Measurements from ENCODE around the gene TCEANC.

The TCEANC gene

GRCh38 chrX:13670197-13670596, 17.3 kb downstream of the TCEANC start:
- TF ChIP-seq, protein P1, sequence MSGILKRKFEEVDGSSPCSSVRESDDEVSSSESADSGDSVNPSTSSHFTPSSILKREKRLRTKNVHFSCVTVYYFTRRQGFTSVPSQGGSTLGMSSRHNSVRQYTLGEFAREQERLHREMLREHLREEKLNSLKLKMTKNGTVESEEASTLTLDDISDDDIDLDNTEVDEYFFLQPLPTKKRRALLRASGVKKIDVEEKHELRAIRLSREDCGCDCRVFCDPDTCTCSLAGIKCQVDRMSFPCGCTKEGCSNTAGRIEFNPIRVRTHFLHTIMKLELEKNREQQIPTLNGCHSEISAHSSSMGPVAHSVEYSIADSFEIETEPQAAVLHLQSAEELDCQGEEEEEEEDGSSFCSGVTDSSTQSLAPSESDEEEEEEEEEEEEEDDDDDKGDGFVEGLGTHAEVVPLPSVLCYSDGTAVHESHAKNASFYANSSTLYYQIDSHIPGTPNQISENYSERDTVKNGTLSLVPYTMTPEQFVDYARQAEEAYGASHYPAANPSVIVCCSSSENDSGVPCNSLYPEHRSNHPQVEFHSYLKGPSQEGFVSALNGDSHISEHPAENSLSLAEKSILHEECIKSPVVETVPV (CRISPR knock-in tag; IDR thresholded peaks at IDR 0.05), result no peak
- TF ChIP-seq PPARA (CRISPR knock-in tag; IDR thresholded peaks at IDR 0.05; ENCODE audit: borderline replicate concordance) (no peak), TSHZ2 (CRISPR knock-in tag; IDR thresholded peaks at IDR 0.05) (no peak), GLIS3 (CRISPR knock-in tag; IDR thresholded peaks at IDR 0.05) (no peak), PATZ1 (CRISPR knock-in tag; IDR thresholded peaks at IDR 0.05; ENCODE audit: borderline replicate concordance) (no peak), ZFP3 (CRISPR knock-in tag; IDR thresholded peaks at IDR 0.05) (no peak), RARB (CRISPR knock-in tag; IDR thresholded peaks at IDR 0.05) (no peak), TOX (CRISPR knock-in tag; IDR thresholded peaks at IDR 0.05; ENCODE audit: borderline replicate concordance) (no peak), ZFP30 (CRISPR knock-in tag; IDR thresholded peaks at IDR 0.05) (no peak), ARNTL (CRISPR knock-in tag; IDR thresholded peaks at IDR 0.05; ENCODE audit: borderline replicate concordance, low read depth) (no peak), TCF4 (CRISPR knock-in tag; IDR thresholded peaks at IDR 0.05; ENCODE audit: borderline replicate concordance) (no peak), ZNF8 (CRISPR knock-in tag; IDR thresholded peaks at IDR 0.05) (no peak), CSDC2 (CRISPR knock-in tag; IDR thresholded peaks at IDR 0.05) (no peak), SNAI2 (CRISPR knock-in tag; IDR thresholded peaks at IDR 0.05) (no peak), ISL1 (CRISPR knock-in tag; IDR thresholded peaks at IDR 0.05) (no peak), ESRRG (CRISPR knock-in tag; IDR thresholded peaks at IDR 0.05) (no peak)
- TF ChIP-seq, protein P2, sequence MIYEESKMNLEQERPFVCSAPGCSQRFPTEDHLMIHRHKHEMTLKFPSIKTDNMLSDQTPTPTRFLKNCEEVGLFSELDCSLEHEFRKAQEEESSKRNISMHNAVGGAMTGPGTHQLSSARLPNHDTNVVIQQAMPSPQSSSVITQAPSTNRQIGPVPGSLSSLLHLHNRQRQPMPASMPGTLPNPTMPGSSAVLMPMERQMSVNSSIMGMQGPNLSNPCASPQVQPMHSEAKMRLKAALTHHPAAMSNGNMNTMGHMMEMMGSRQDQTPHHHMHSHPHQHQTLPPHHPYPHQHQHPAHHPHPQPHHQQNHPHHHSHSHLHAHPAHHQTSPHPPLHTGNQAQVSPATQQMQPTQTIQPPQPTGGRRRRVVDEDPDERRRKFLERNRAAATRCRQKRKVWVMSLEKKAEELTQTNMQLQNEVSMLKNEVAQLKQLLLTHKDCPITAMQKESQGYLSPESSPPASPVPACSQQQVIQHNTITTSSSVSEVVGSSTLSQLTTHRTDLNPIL (CRISPR knock-in tag; IDR thresholded peaks at IDR 0.05; ENCODE audit: low read depth), result no peak
- TF ChIP-seq, protein P3, sequence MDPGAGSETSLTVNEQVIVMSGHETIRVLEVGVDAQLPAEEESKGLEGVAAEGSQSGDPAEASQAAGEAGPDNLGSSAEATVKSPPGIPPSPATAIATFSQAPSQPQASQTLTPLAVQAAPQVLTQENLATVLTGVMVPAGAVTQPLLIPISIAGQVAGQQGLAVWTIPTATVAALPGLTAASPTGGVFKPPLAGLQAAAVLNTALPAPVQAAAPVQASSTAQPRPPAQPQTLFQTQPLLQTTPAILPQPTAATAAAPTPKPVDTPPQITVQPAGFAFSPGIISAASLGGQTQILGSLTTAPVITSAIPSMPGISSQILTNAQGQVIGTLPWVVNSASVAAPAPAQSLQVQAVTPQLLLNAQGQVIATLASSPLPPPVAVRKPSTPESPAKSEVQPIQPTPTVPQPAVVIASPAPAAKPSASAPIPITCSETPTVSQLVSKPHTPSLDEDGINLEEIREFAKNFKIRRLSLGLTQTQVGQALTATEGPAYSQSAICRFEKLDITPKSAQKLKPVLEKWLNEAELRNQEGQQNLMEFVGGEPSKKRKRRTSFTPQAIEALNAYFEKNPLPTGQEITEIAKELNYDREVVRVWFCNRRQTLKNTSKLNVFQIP (CRISPR knock-in tag; IDR thresholded peaks at IDR 0.05; ENCODE audit: borderline replicate concordance, low read depth), result no peak
- no peak for ATAC-seq

DNA sequence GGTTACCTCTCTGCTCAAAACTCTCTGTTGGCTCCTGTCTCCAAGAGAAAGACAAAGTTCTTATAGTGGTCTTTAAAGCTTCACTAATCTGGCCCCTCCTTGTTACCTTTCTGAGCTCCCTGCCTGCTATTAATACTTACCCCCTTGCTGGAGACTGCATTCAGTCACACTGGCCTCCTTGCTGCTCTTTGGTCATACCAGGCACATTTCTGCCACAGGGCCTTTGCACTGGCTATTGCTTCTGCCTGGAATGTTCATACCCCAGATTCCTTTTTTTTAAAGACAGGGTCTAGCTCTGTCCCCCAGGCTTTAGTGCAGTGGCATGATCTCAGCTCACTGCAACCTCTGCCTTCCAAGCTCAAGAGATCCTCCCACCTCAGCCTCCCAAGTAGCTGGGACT, 20.1 kb downstream of the TCEANC start:
- no peak for ATAC-seq
- TF ChIP-seq, protein P1 (CRISPR knock-in tag; IDR thresholded peaks at IDR 0.05), result no peak
- TF ChIP-seq TOX (CRISPR knock-in tag; IDR thresholded peaks at IDR 0.05; ENCODE audit: borderline replicate concordance), result no peak
- TF ChIP-seq ZNF8 (CRISPR knock-in tag; IDR thresholded peaks at IDR 0.05), result no peak

DNA sequence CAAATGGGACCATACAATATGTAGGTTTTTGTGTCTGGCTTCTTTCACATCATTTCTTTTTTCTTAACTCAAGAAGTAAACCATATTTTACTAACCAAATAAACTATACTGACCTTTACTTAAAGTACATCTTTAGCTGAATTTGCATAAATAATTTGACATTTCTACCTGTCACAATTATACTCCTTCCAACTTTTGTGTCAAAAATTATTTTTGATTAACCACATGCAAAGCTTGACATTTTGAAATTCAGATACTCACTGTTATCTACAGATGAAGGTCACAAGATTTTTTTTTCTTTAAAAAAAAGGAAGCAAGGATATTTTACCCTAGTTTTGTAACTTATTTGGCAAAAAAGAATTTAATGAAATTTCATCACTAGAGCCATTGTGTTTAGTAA, 23.9 kb downstream of the TCEANC start:
- no peak for ATAC-seq
- no peak for TF ChIP-seq ZFP30 (CRISPR knock-in tag; IDR thresholded peaks at IDR 0.05)
- TF ChIP-seq OSR1 (CRISPR knock-in tag; IDR thresholded peaks at IDR 0.05), result no peak
- no peak for TF ChIP-seq CSDC2 (CRISPR knock-in tag; IDR thresholded peaks at IDR 0.05)
- TF ChIP-seq TOX (CRISPR knock-in tag; IDR thresholded peaks at IDR 0.05; ENCODE audit: borderline replicate concordance), result no peak
- TF ChIP-seq PPARA (CRISPR knock-in tag; IDR thresholded peaks at IDR 0.05; ENCODE audit: borderline replicate concordance), result no peak
- TF ChIP-seq SNAI2 (CRISPR knock-in tag; IDR thresholded peaks at IDR 0.05), result no peak
- TF ChIP-seq, protein P1 (CRISPR knock-in tag; IDR thresholded peaks at IDR 0.05), result no peak
- TF ChIP-seq ZNF70 (CRISPR knock-in tag; IDR thresholded peaks at IDR 0.05), result no peak
- no peak for TF ChIP-seq ISL1 (CRISPR knock-in tag; IDR thresholded peaks at IDR 0.05)
- no peak for TF ChIP-seq BACH2 (CRISPR knock-in tag; IDR thresholded peaks at IDR 0.05; ENCODE audit: borderline replicate concordance)
- no peak for TF ChIP-seq ZC3H10 (CRISPR knock-in tag; IDR thresholded peaks at IDR 0.05)
- TF ChIP-seq, protein P2 (CRISPR knock-in tag; IDR thresholded peaks at IDR 0.05; ENCODE audit: low read depth), result no peak
- no peak for TF ChIP-seq PATZ1 (CRISPR knock-in tag; IDR thresholded peaks at IDR 0.05; ENCODE audit: borderline replicate concordance)
